K562 (cell line): ENCODE measurements around the gene MRAP2. TPM values are rescaled to one million over a fixed set of nuclear protein-coding genes. Genes with fewer than 3 reads are reported as not detected.

Experiments used
- BMI1 ChIP-seq: fragments of 150-350 bp; IDR thresholded peaks from 2 replicates; pipeline ENCODE4 v1.6.1; 2014; ENCODE audit warnings: low read length
- CREM ChIP-seq: IDR thresholded peaks from 2 replicates; pipeline ENCODE4 v1.6.1; 2014; ENCODE audit warnings: antibody characterized with exemption, low read depth
- DPF2 ChIP-seq: fragments of 450-650 bp; IDR thresholded peaks from 2 replicates; pipeline ENCODE4 v1.6.1; 2016
- FOXJ2 ChIP-seq: fragments of 200-800 bp; sonication (Bioruptor generic); IDR thresholded peaks from 2 replicates; pipeline ENCODE4 v1.6.1; 2016; ENCODE audit warnings: missing genetic modification characterization, missing compliant biosample characterization
- FUS ChIP-seq: fragments of 200-400 bp; formaldehyde crosslinking; optimal IDR thresholded peaks from 2 replicates; pipeline ENCODE3; 2017; ENCODE audit warnings: low read depth, low read length
- GABPB1 ChIP-seq: sonication (generic); formaldehyde crosslinking; IDR thresholded peaks from 2 replicates; pipeline ENCODE4 v1.8.0; 2022; ENCODE audit warnings: mild to moderate bottlenecking, missing genetic modification reagents
- HDAC1 ChIP-seq, 2 experiments: fragments of 450-650 bp; IDR thresholded peaks; 2 replicates each; pipeline ENCODE4 v1.6.1; 2016 to 2017; ENCODE audit warnings: inconsistent platforms in 1 of 2, mild to moderate bottlenecking in 1 of 2, moderate library complexity in 1 of 2
- KDM5B ChIP-seq: fragments of 200-600 bp; sonication (generic); IDR thresholded peaks from 2 replicates; pipeline ENCODE4 v1.6.1; 2012; ENCODE audit warnings: low read depth, mild to moderate bottlenecking, moderate library complexity, low read length, control low read depth, inconsistent platforms; ENCODE audit not compliant: insufficient replicate concordance
- MAFK ChIP-seq: IDR thresholded peaks from 2 replicates; pipeline ENCODE4 v1.6.1; 2011; ENCODE audit warnings: low read length, improper control_type of control experiment
- NFRKB ChIP-seq: fragments of 450-650 bp; IDR thresholded peaks from 2 replicates; pipeline ENCODE4 v1.6.1; 2016; ENCODE audit warnings: low read depth
- PHTF2 ChIP-seq: fragments of 250-450 bp; sonication (Bioruptor Pico); IDR thresholded peaks from 2 replicates; pipeline ENCODE4 v1.5.0; 2021; ENCODE audit warnings: mild to moderate bottlenecking
- RCOR1 ChIP-seq, 2 experiments: IDR thresholded peaks; 2 replicates each; pipeline ENCODE4 v1.6.1; 2012; ENCODE audit warnings: low read depth in 2 of 2, low read length in 2 of 2, borderline replicate concordance in 1 of 2, improper control_type of control experiment in 1 of 2
- SMAD4 ChIP-seq: fragments of 250-450 bp; sonication (Bioruptor Pico); conservative IDR thresholded peaks from 2 replicates; pipeline ENCODE4 v1.8.0; 2021; ENCODE audit warnings: inconsistent platforms, mild to moderate bottlenecking, moderate library complexity
- SMARCE1 ChIP-seq: fragments of 450-650 bp; IDR thresholded peaks from 2 replicates; pipeline ENCODE4 v1.7.1; 2016; ENCODE audit warnings: mild to moderate bottlenecking
- SRSF7 ChIP-seq: fragments of 200-400 bp; formaldehyde crosslinking; optimal IDR thresholded peaks from 2 replicates; pipeline ENCODE3; 2017; ENCODE audit warnings: mild to moderate bottlenecking, low read depth, low read length
- SRSF9 ChIP-seq: fragments of 200-400 bp; formaldehyde crosslinking; IDR thresholded peaks from 2 replicates; pipeline ENCODE4 v1.6.1; 2017; ENCODE audit warnings: low read depth, low read length, borderline replicate concordance
- TCF3 ChIP-seq: sonication (generic); formaldehyde crosslinking; IDR thresholded peaks from 2 replicates; pipeline ENCODE4 v1.4.0; 2020; ENCODE audit warnings: mild to moderate bottlenecking, missing genetic modification reagents
- ZEB2 ChIP-seq: fragments of 450-650 bp; IDR thresholded peaks from 2 replicates; pipeline ENCODE4 v1.6.1; 2016
- ZNF253 ChIP-seq: fragments of 250-450 bp; sonication (Bioruptor Pico); conservative IDR thresholded peaks from 2 replicates; pipeline ENCODE4 v1.6.1; 2021; ENCODE audit warnings: mild to moderate bottlenecking
- ZNF263 ChIP-seq: sonication (generic); formaldehyde crosslinking; IDR thresholded peaks from 2 replicates; pipeline ENCODE4 v1.8.0; 2022; ENCODE audit warnings: mild to moderate bottlenecking, missing genetic modification reagents, borderline replicate concordance
- polyA plus RNA-seq, 8 experiments: library from polyadenylated mRNA; depleted of rRNA in 4 of 8; stranded (reverse) in 5 of 8; unstranded in 3 of 8; fragments of >200 nt; fragmentation: Nextera tagmentation in 2 of 8; fragmentation: Illumina TruSeq in 1 of 8; extraction: Ambion mirVana in 2 of 8; extraction: Trizol in 1 of 8; gene quantifications; 2 replicates each; pipeline versions ENCODE4 v1.2.1 to v1.2.3, GENCODE V29; 2011 to 2014; ENCODE audit warnings: inconsistent platforms in 1 of 8, missing spikeins in 1 of 8
- total RNA-seq, 7 experiments: library from RNA; depleted of rRNA in 6 of 7; stranded (reverse); fragments of >200 nt in 6 of 7; fragmentation: Illumina TruSeq in 2 of 7; extraction: Trizol in 2 of 7; gene quantifications; 2 replicates each; pipeline versions ENCODE4 v1.2.1 to v1.2.3, GENCODE V29; 2011 to 2021; ENCODE audit warnings: low replicate concordance in 1 of 7
- TF ChIP-seq, protein P1 (sequence below): sonication (generic); formaldehyde crosslinking; IDR thresholded peaks from 2 replicates; pipeline ENCODE4 v1.4.0; 2020; ENCODE audit warnings: mild to moderate bottlenecking, missing genetic modification reagents
- TF ChIP-seq, protein P2 (sequence below): sonication (generic); formaldehyde crosslinking; IDR thresholded peaks from 2 replicates; pipeline ENCODE4 v1.8.0; 2022; ENCODE audit warnings: missing genetic modification reagents, mild to moderate bottlenecking, borderline replicate concordance
- TF ChIP-seq, protein P3 (sequence below), 2 experiments: fragments of 450-650 bp; IDR thresholded peaks; 2 replicates each; pipeline ENCODE4 v1.6.1; 2016
- TF ChIP-seq, protein P4 (sequence below): fragments of 250-450 bp; sonication (Bioruptor Pico); IDR thresholded peaks from 2 replicates; pipeline ENCODE4 v1.5.0; 2021; ENCODE audit warnings: mild to moderate bottlenecking, borderline replicate concordance

The MRAP2 gene
- total and polyA plus RNA-seq, 9 of the 15 experiments (the other 6 are each of a cell fraction or from before 2014, with no cell fraction given) = 5.9 to 38.9 (median 9.3) TPM

DNA sequence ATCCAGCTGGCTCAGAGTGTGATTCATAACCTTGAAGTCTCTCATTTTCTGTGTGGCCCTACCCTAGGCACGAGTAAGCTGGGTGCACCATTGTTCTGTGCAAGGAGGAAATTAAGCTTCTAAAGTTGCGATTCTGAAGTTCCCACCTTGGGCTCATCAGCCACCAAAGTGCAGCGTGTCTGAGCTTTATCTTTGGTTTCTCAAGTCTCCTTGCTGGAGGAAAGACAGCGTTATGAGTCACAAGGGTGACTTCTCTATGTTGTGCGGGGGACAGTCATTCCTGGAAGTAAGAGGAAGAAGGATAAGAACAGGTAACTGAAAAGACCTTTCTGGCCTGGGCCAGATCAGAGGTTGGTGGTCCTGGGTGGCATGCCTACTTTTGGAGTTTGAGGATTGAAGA lies 16.8 kb downstream of the MRAP2 start (continued):
- TF ChIP-seq, protein P1, sequence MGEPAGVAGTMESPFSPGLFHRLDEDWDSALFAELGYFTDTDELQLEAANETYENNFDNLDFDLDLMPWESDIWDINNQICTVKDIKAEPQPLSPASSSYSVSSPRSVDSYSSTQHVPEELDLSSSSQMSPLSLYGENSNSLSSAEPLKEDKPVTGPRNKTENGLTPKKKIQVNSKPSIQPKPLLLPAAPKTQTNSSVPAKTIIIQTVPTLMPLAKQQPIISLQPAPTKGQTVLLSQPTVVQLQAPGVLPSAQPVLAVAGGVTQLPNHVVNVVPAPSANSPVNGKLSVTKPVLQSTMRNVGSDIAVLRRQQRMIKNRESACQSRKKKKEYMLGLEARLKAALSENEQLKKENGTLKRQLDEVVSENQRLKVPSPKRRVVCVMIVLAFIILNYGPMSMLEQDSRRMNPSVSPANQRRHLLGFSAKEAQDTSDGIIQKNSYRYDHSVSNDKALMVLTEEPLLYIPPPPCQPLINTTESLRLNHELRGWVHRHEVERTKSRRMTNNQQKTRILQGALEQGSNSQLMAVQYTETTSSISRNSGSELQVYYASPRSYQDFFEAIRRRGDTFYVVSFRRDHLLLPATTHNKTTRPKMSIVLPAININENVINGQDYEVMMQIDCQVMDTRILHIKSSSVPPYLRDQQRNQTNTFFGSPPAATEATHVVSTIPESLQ (CRISPR knock-in tag) = no peak
- TF ChIP-seq, protein P2, sequence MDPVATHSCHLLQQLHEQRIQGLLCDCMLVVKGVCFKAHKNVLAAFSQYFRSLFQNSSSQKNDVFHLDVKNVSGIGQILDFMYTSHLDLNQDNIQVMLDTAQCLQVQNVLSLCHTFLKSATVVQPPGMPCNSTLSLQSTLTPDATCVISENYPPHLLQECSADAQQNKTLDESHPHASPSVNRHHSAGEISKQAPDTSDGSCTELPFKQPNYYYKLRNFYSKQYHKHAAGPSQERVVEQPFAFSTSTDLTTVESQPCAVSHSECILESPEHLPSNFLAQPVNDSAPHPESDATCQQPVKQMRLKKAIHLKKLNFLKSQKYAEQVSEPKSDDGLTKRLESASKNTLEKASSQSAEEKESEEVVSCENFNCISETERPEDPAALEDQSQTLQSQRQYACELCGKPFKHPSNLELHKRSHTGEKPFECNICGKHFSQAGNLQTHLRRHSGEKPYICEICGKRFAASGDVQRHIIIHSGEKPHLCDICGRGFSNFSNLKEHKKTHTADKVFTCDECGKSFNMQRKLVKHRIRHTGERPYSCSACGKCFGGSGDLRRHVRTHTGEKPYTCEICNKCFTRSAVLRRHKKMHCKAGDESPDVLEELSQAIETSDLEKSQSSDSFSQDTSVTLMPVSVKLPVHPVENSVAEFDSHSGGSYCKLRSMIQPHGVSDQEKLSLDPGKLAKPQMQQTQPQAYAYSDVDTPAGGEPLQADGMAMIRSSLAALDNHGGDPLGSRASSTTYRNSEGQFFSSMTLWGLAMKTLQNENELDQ = no peak
- TF ChIP-seq PHTF2 = no peak
- TF ChIP-seq SRSF9 = no peak
- TF ChIP-seq DPF2 = peak; percentile 91
- no peak for TF ChIP-seq NFRKB
- no peak for TF ChIP-seq FUS
- no peak for TF ChIP-seq KDM5B
- TF ChIP-seq ZNF253 (CRISPR knock-in tag) = no peak
- 0 out of 4 replicates have a peak, but pooled peaks of 1 of the 2 experiments have one; percentile 47 for TF ChIP-seq HDAC1 (IDR thresholded peaks at IDR 0.05)
- no peak for TF ChIP-seq BMI1
- 0 out of 2 replicates have a peak, but pooled peaks have one; percentile 43 for TF ChIP-seq SMAD4
- TF ChIP-seq, protein P3, sequence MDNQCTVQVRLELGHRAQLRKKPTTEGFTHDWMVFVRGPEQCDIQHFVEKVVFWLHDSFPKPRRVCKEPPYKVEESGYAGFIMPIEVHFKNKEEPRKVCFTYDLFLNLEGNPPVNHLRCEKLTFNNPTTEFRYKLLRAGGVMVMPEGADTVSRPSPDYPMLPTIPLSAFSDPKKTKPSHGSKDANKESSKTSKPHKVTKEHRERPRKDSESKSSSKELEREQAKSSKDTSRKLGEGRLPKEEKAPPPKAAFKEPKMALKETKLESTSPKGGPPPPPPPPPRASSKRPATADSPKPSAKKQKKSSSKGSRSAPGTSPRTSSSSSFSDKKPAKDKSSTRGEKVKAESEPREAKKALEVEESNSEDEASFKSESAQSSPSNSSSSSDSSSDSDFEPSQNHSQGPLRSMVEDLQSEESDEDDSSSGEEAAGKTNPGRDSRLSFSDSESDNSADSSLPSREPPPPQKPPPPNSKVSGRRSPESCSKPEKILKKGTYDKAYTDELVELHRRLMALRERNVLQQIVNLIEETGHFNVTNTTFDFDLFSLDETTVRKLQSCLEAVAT (IDR thresholded peaks at IDR 0.05) = no peak
- TF ChIP-seq SMARCE1 = peak; percentile 92
- TF ChIP-seq, protein P4, sequence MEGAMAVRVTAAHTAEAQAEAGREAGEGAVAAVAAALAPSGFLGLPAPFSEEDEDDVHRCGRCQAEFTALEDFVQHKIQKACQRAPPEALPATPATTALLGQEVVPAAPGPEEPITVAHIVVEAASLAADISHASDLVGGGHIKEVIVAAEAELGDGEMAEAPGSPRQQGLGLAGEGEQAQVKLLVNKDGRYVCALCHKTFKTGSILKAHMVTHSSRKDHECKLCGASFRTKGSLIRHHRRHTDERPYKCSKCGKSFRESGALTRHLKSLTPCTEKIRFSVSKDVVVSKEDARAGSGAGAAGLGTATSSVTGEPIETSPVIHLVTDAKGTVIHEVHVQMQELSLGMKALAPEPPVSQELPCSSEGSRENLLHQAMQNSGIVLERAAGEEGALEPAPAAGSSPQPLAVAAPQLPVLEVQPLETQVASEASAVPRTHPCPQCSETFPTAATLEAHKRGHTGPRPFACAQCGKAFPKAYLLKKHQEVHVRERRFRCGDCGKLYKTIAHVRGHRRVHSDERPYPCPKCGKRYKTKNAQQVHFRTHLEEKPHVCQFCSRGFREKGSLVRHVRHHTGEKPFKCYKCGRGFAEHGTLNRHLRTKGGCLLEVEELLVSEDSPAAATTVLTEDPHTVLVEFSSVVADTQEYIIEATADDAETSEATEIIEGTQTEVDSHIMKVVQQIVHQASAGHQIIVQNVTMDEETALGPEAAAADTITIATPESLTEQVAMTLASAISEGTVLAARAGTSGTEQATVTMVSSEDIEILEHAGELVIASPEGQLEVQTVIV = no peak
- no peak for TF ChIP-seq CREM
- TF ChIP-seq ZEB2 = peak; percentile 91
- TF ChIP-seq RCOR1 (IDR thresholded peaks at IDR 0.05; ENCODE audit: borderline replicate concordance in 1 of 2, low read depth in 2 of 2, low read length in 2 of 2) = no peak
- no peak for TF ChIP-seq GABPB1 (CRISPR knock-in tag)
- no peak for TF ChIP-seq FOXJ2 (tag)
- TF ChIP-seq ZNF263 (CRISPR knock-in tag) = no peak
- TF ChIP-seq MAFK = no peak
- no peak for TF ChIP-seq SRSF7
- peak; percentile 54 for TF ChIP-seq TCF3 (CRISPR knock-in tag)
